Right lobe of liver (tissue), 6 donors: ENCODE data around the gene FAP. TPM values are rescaled to one million over a fixed set of nuclear protein-coding genes. Genes with fewer than 3 reads are reported as not detected.

Source experiments
- ATAC-seq, 4 donors: fragments of 200-7000 bp; cut with Tn5 transposase; one replicate each; pipeline ENCODE4 v1.9.1; 2020; ENCODE audit warnings: mild to moderate bottlenecking in 4 of 4, moderate library complexity in 4 of 4
- DNase-seq, 3 donors: peaks; one replicate each; pipeline ENCODE4 v3.0.0-alpha.2; 2020
- H3K27ac ChIP-seq, 3 donors: fragments of 200-600 bp; one replicate each; pipeline ENCODE4 v1.8.0; 2022
- H3K27me3 ChIP-seq, 2 donors: fragments of 200-600 bp; one replicate each; pipeline ENCODE4 v1.8.0; 2022
- H3K36me3 ChIP-seq, 4 donors: fragments of 200-600 bp; sonication (generic) in 1 of 4; one replicate each; pipeline versions ENCODE4 v1.5.1 to v1.8.0; 2017 to 2022; ENCODE audit warnings: control low read depth in 1 of 4
- H3K4me1 ChIP-seq, 4 donors: fragments of 200-600 bp; sonication (generic) in 1 of 4; one replicate each; pipeline versions ENCODE4 v1.5.1 to v1.8.0; 2017 to 2022; ENCODE audit warnings: control low read depth in 1 of 4
- H3K4me3 ChIP-seq, 3 donors: fragments of 200-600 bp; one replicate each; pipeline ENCODE4 v1.8.0; 2022
- H3K9me3 ChIP-seq, 4 donors: fragments of 200-600 bp; sonication (generic) in 1 of 4; one replicate each; pipeline versions ENCODE4 v1.5.1 to v1.8.0; 2017 to 2022; ENCODE audit warnings: control low read depth in 1 of 4
- CTCF ChIP-seq, 4 donors: fragments of 200-600 bp in 3 of 4; fragments of 450-650 bp in 1 of 4; IDR thresholded peaks; one replicate each; pipeline versions ENCODE4 v1.5.1 to v1.8.0; 2016 to 2022; ENCODE audit warnings: antibody characterized with exemption in 4 of 4, mild to moderate bottlenecking in 2 of 4
- POLR2A ChIP-seq: fragments of 450-650 bp; IDR thresholded peaks from one replicate; pipeline ENCODE4 v1.6.1; 2017; ENCODE audit warnings: antibody characterized with exemption, mild to moderate bottlenecking
- WGBS: methylation state at CpG from one replicate; pipeline ENCODE4 v1.1.6; 2018; ENCODE audit warnings: low coverage, low lambda C conversion rate; ENCODE audit not compliant: insufficient coverage; ENCODE audit errors: missing lambda C conversion rate; 5-methylcytosine and 5-hydroxymethylcytosine counted together
- intact Hi-C, 2 donors: fragments of 100-400 bp; cut with DNase I; formaldehyde crosslinking; loops; one replicate each; pipeline versions ENCODE4 v1.11.2 to v1.14.1; 2022
- total RNA-seq, 6 experiments: library from RNA; depleted of rRNA in 2 of 6; stranded (reverse); fragments of >200 nt in 2 of 6; fragmentation: NEBNext Ultra II Directional in 3 of 6; extraction: Animal tissue kit (Norgen Biotek cat#: 25700) in 3 of 6; gene quantifications; one replicate each; pipeline versions ENCODE4 v1.1.0 to v1.2.4, GENCODE V29; 2016 to 2023
- donor health status: DM: no; HTN: yes; CAD: no.
- donor health status: DM: no; HTN: no; CAD: no.
- donor health status: DM: no; HTN: no; CAD: no.
- donor health status: DM: no; HTN: yes; CAD: no.
- donor health status: DM: no; HTN: yes; CAD: no.

The FAP gene
- total RNA-seq, 6 experiments from 2014 or later, result 0.22 to 0.93 (median 0.55) TPM; not detected in 2

DNA sequence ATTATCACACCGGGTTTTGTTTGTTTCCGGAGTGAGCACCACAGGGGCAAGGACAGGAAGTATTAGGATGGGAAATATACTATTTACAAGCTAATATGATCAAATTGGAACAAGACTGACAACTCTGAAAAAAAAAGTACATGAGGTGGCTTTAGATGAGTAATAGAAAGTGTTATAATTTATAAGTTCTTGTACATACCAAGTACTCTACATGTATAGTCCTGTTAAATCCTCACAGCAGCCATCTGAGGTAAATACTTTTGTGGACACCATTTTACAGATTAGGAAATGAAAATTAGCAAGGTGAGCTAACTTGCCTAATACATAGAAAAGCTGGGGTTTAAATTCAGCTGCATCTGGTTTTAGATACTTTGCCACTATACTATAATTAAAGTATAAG lies 11.2 kb downstream of the FAP start:
- Histone ChIP-seq H3K36me3 (no peaks in the 10 kb centered on the region), H3K27me3 (no peaks in the 10 kb centered on the region), H3K4me1 (no peaks in the 10 kb centered on the region), H3K27ac (no peak overlapping the region), H3K9me3 (no peaks in the 10 kb centered on the region), H3K4me3 (no peak overlapping the region)
- no peak for DNase-seq
- ATAC-seq, result no peak
- intact Hi-C loops, result no loop called here
- TF ChIP-seq CTCF (IDR thresholded peaks at IDR 0.05), result no peak
- no peak for TF ChIP-seq POLR2A
- WGBS, result 60% methylated on average over 2 of the region's 2 CpGs

DNA sequence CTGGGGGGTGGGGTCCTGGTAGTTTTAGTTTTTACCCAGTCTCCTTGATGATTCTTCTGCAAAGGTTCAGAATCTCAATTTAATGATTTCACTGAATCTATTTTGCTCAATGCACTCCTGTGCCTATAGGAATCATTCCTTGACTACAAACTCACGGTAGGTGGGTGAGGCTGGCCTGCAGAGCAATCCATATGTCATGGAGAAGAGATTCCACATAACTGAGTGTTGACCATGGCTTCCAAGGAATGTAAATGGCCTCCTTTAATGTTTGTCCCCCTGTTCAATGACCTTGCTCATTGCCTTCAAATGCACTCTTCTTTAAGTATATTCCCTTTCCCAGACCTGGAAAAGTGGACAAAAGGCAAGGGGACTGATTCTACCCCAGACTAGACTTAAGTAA lies 12.5 kb downstream of the FAP start:
- no peaks in the 10 kb centered on the region for H3K36me3 ChIP-seq
- no peak for TF ChIP-seq POLR2A
- no peak for TF ChIP-seq CTCF (IDR thresholded peaks at IDR 0.05)
- no peaks in the 10 kb centered on the region for H3K27me3 ChIP-seq
- H3K27ac ChIP-seq, result no peak overlapping the region
- 45% methylated on average over 1 of the region's 1 CpG for WGBS
- H3K9me3 ChIP-seq, result no peaks in the 10 kb centered on the region
- ATAC-seq, result no peak
- no peak for DNase-seq
- no peak overlapping the region for H3K4me3 ChIP-seq
- no peaks in the 10 kb centered on the region for H3K4me1 ChIP-seq
- intact Hi-C loops, result no loop called here

GRCh38 chr2:162226836-162227235 lies 16.4 kb downstream of the FAP start:
- DNase-seq (no peak), ATAC-seq (no peak)
- no peak for TF ChIP-seq POLR2A
- no peak overlapping the region for H3K4me3 ChIP-seq
- no peaks in the 10 kb centered on the region for H3K36me3 ChIP-seq
- no peaks in the 10 kb centered on the region for H3K9me3 ChIP-seq
- no peaks in the 10 kb centered on the region for H3K27me3 ChIP-seq
- intact Hi-C loops, result no loop called here
- H3K4me1 ChIP-seq, result no peaks in the 10 kb centered on the region
- no peak overlapping the region for H3K27ac ChIP-seq

DNA sequence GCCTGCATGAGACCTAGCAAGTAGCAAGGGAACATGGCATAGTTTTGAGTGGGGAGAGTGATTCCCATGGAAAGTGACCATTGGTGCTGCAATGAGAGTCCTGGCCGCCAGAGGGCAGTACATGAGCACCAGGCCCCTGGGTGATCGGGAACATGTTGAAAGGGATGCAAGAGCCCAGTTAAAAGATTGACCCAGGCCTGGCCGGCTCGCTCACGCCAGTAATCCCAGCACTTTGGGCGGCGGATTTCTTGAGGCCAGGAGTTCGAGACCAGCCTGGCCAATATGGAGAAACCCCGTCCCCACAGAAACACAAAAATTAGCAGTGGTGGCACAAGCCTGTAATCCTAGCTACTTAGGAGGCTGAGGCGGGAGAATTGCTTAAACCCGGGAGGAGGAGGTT lies 22.2 kb downstream of the FAP start:
- WGBS, result 0% methylated on average over 2 of the region's 11 CpGs
- H3K36me3 ChIP-seq, result no peaks in the 10 kb centered on the region
- no peak overlapping the region for H3K4me3 ChIP-seq
- no peak for TF ChIP-seq POLR2A
- peak; percentile 72 to 93 (median 84) for TF ChIP-seq CTCF (IDR thresholded peaks at IDR 0.05)
- H3K4me1 ChIP-seq, result no peaks in the 10 kb centered on the region
- H3K27ac ChIP-seq, result no peak overlapping the region
- intact Hi-C loops, result no loop called here
- no peaks in the 10 kb centered on the region for H3K27me3 ChIP-seq
- peak; percentile 98 to 100 (median 99) for ATAC-seq
- DNase-seq, result peak; percentile 68 to 81 (median 75)
- no peaks in the 10 kb centered on the region for H3K9me3 ChIP-seq

DNA sequence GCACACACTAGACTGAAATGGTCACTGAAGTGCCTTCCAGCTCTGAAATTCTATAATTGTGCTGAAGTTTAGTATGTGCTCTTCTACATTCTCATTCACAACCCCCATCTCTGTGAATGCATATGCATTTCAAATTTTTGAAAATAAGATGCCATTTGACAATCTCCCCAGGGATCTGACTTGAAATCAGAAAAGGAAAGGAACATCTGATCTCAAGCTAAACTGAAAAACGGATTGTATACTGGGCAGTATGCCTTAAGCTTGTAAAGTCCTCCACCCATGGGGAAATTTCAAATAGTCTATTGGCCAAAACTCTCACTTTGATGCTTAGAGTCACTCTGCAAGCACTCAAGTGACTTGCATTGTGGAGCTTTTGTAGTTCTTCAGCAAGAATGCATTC lies 22.9 kb downstream of the FAP start:
- H3K27ac ChIP-seq, result no peak overlapping the region
- H3K27me3 ChIP-seq, result no peaks in the 10 kb centered on the region
- intact Hi-C loops, result no loop called here
- no peaks in the 10 kb centered on the region for H3K9me3 ChIP-seq
- no peak overlapping the region for H3K4me3 ChIP-seq
- TF ChIP-seq POLR2A (no peak), CTCF (IDR thresholded peaks at IDR 0.05) (no peak)
- no peak for DNase-seq
- H3K4me1 ChIP-seq, result no peaks in the 10 kb centered on the region
- ATAC-seq, result no peak
- WGBS, result 60% methylated on average over 1 of the region's 1 CpG
- H3K36me3 ChIP-seq, result no peaks in the 10 kb centered on the region
